ENCODE results near the gene DDB1.

Gene DDB1

DNA sequence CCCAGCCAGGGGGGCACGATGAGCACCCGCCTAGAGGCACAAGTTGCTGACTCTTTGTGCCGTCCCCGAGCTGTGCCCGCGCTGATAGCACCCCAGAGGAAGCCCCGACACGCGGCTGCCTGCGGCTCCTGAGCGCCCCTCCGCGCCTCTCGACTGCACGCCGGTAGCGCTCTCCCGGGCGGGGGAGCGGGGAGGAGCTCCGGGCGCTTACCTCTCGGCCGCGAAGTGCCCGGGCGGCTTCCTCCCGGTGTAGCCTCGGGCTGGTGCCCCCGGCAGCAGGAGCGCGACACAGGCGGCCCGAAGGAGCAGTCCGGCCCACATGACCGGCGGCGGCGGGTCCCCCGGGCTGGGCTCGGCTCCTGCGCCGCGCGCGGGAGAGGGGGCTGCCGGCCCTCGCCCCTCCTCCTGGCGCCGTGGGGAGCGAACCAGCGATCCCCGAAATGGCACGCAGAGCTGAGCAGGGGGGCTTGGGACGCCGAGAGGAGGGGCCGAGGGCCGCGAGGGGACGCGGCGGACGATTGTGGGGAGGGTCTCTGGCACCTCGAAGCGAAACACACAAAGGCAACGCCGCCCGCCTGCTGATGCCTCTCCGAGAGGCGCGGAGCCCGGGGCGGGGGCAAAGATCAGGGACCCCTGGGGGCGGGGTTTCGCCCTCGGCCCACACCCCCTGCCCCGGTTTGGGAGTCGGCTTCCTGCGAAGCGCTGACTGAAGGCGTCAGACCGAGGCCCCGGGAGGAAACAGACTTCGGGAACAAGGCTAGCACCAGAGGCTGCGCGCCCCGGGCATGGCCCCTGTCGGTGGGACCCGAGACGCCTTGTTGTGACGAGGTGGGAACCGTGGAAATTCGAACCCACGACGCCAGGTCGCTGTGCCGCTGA lies 37.9 kb downstream of the DDB1 start, which contains the start of gene VWCE:
TSS of gene VWCE (minus strand) at position 600 of the 879 bp plus-strand sequence. CDS start at position 321, 279 bp downstream.
- DNase-seq = peak; percentile 40 to 73
- H3K36me3 ChIP-seq = peaks cover 8 to 18% (median 9%) of the 10 kb centered on the region in 3 donors
- peaks cover 0 to 42% (median 34%) of the 10 kb centered on the region in 4 donors for H3K4me1 ChIP-seq
- intact Hi-C loops (cut with DNase I; ENCODE audit: low total_unique reads) = no loop called here
- H3K9me3 ChIP-seq = no peaks in the 10 kb centered on the region
- H3K4me3 ChIP-seq = peak within 1 kb of the TSS; percentile 49 to 68
- peak within 1 kb of the TSS; percentile 14 to 36 for H3K27ac ChIP-seq
- TF ChIP-seq, protein P1, sequence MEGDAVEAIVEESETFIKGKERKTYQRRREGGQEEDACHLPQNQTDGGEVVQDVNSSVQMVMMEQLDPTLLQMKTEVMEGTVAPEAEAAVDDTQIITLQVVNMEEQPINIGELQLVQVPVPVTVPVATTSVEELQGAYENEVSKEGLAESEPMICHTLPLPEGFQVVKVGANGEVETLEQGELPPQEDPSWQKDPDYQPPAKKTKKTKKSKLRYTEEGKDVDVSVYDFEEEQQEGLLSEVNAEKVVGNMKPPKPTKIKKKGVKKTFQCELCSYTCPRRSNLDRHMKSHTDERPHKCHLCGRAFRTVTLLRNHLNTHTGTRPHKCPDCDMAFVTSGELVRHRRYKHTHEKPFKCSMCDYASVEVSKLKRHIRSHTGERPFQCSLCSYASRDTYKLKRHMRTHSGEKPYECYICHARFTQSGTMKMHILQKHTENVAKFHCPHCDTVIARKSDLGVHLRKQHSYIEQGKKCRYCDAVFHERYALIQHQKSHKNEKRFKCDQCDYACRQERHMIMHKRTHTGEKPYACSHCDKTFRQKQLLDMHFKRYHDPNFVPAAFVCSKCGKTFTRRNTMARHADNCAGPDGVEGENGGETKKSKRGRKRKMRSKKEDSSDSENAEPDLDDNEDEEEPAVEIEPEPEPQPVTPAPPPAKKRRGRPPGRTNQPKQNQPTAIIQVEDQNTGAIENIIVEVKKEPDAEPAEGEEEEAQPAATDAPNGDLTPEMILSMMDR (IDR thresholded peaks at IDR 0.05) = no peak
- H3K27me3 ChIP-seq = peaks cover 0 to 16% of the 10 kb centered on the region in 2 donors

DNA sequence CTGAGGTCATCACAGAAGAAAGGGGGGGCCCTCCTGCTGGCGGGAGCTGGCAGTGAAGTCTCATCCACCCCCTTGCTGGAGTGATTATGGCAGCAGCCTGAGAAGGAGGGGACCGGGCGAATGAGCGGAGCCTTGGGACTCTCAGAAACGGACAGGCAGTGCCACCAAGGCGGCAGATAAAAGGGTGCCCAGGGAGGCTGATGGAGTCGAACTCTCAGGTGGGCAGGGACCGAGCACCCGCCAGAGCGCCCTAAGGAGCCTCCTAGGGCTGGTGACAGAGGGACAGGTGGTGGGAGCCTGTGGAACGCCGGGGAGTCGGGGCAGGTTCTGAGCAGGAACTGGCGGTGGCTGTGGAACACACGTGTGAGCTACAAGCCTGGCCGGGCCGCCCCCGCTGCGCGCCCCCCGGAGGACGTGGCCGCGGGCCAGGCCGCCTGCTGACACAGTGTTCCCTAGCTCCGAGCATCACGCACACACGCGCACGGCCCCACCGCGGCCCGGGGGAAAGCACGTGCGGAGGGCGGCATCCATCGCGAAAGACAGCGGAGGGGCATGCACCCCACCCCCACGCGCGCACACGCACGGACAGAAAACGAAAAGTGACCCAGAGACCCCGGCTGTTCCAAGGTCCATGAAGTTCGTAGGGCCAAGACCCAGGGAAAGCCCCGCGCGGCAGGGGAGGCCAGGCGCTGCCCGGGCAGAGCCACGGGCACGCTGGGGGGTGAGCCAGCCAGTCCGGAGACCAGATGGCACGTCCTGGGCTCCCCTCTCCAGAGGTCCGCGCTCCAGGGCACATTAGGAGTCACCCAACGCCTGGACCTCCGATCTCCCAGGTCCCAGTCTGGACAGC lies 38.8 kb downstream of the DDB1 start:
- H3K4me3 ChIP-seq = peak overlapping the region; percentile 49 to 68
- DNase-seq = peak; percentile 43 to 77
- H3K9me3 ChIP-seq = no peaks in the 10 kb centered on the region
- peaks cover 0 to 16% of the 10 kb centered on the region in 2 donors for H3K27me3 ChIP-seq
- peak overlapping the region; percentile 14 to 36 for H3K27ac ChIP-seq
- H3K36me3 ChIP-seq = peaks cover 0 to 10% (median 2%) of the 10 kb centered on the region in 3 donors
- TF ChIP-seq, protein P1 (IDR thresholded peaks at IDR 0.05) = no peak
- H3K4me1 ChIP-seq = peaks cover 0 to 42% (median 34%) of the 10 kb centered on the region in 4 donors
- intact Hi-C loops (cut with DNase I; ENCODE audit: low total_unique reads) = no loop called here

DNA sequence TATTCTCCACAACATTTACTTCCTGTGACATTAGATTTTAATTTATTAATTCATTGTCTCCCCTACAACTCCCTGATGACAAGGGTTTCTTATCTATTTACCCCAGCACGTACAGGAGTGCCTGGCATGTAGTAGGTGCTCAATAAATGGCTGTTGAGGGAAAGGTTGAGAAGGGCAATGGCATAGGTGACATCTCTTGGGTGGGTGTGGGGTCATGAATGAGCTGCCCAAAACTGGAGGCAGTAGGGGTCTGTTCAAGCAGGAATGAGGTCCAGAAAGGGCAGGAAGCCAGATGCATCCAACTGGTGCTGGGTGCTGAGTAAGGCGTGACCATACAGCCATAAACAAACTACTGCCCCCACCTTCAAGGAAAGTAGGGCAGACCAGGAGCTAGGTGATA lies 40.5 kb downstream of the DDB1 start:
- Histone ChIP-seq H3K4me3 (no peak overlapping the region), H3K27me3 (peaks cover 0 to 16% of the 10 kb centered on the region in 2 donors), H3K4me1 (peaks cover 0 to 27% (median 24%) of the 10 kb centered on the region in 4 donors), H3K36me3 (no peaks in the 10 kb centered on the region), H3K9me3 (no peaks in the 10 kb centered on the region), H3K27ac (no peak overlapping the region)
- no peak for DNase-seq
- TF ChIP-seq, protein P1 (IDR thresholded peaks at IDR 0.05) = no peak
- intact Hi-C loops (cut with DNase I; ENCODE audit: low total_unique reads) = no loop called here

DNA sequence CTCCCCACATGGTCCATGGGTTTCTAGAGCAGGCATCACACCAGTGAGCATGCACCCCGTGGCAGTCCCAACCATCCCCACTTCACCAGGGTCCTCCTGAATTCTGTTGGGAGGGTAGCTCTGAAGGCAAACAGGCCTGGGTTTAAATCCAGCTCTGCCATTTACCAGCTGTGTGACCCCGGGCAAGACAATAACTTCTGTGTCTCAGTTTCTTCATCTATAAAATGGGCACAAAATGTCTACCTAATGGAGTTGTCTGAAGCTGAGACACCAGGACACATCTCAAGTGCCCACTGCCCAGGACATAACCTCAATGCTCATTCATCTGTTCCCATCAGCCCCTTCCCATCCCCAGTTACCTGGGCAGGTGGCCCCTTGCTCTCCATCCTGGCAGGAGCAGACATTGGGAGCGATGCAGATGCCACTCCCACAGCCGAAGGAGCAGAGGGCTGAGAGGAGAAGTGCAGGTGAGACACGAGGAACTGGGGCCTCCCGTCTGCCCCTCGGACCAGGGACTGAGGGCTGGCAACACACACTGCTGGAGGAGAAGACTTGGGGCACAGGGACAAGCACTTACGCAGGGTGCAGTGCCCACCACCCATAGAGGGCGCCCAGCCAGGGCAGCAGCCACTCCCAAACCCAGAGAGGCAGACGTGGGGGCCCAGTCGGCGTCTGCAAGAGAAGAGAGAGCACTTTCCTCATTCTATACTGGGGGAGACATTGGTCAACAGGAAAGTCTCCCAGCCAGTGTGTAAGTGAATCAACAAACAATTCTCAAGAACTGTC lies 41.8 kb downstream of the DDB1 start:
- Histone ChIP-seq H3K9me3 (no peaks in the 10 kb centered on the region), H3K4me1 (peaks cover 0 to 25% (median 22%) of the 10 kb centered on the region in 4 donors), H3K36me3 (no peaks in the 10 kb centered on the region), H3K27me3 (peaks cover 0 to 16% of the 10 kb centered on the region in 2 donors), H3K4me3 (no peak overlapping the region), H3K27ac (no peak overlapping the region)
- TF ChIP-seq, protein P1 (IDR thresholded peaks at IDR 0.05) = no peak
- intact Hi-C loops (cut with DNase I; ENCODE audit: low total_unique reads) = no loop called here
- DNase-seq = no peak

Measured in tibial artery (tissue), 4 donors.